IPS-18c (cell line): Measurements from ENCODE around the gene IBSP.

Experiments used
- H3K4me3 ChIP-seq: 2 replicates; pipeline ENCODE4 v1.7.0; 2013; ENCODE audit warnings: low read depth, mild to moderate bottlenecking, low read length, moderate library complexity; ENCODE audit not compliant: insufficient read depth
- H3K9me3 ChIP-seq: one replicate; pipeline ENCODE4 v1.6.1; 2013; ENCODE audit warnings: mild to moderate bottlenecking, low read length, moderate library complexity; ENCODE audit not compliant: control insufficient read depth, insufficient read depth

The IBSP gene

GRCh38 chr4:87799301-87800113, at the start of gene IBSP:
Gene IBSP (plus strand): TSS chr4:87799554. CDS start chr4:87802362, 2,808 bp downstream.
- Histone ChIP-seq H3K9me3 (no peaks in the 10 kb centered on the region), H3K4me3 (no peak within 1 kb of the TSS)

- H3K9me3 ChIP-seq, result peaks cover 2% of the 10 kb centered on the region
- no peak overlapping the region for H3K4me3 ChIP-seq
Measured at GRCh38 chr4:87749883-87750282, 49.5 kb upstream of the IBSP start.

GRCh38 chr4:87758270-87758669, 41.1 kb upstream of the IBSP start:
- H3K4me3 ChIP-seq, result no peak overlapping the region
- no peaks in the 10 kb centered on the region for H3K9me3 ChIP-seq

- Histone ChIP-seq H3K9me3 (no peaks in the 10 kb centered on the region), H3K4me3 (no peak overlapping the region)
Measured at GRCh38 chr4:87762311-87762710, 37.0 kb upstream of the IBSP start.

GRCh38 chr4:87781569-87781968, 17.8 kb upstream of the IBSP start:
- H3K4me3 ChIP-seq, result no peak overlapping the region
- H3K9me3 ChIP-seq, result no peaks in the 10 kb centered on the region

GRCh38 chr4:87783781-87784180, 15.6 kb upstream of the IBSP start:
- no peak overlapping the region for H3K4me3 ChIP-seq
- H3K9me3 ChIP-seq, result no peaks in the 10 kb centered on the region

GRCh38 chr4:87785731-87786509, 13.4 kb upstream of the IBSP start:
- H3K4me3 ChIP-seq, result no peak overlapping the region
- H3K9me3 ChIP-seq, result no peaks in the 10 kb centered on the region

- no peaks in the 10 kb centered on the region for H3K9me3 ChIP-seq
- no peak overlapping the region for H3K4me3 ChIP-seq
Measured at GRCh38 chr4:87802858-87803257, 3.5 kb downstream of the IBSP start.

GRCh38 chr4:87803421-87803820, 4.1 kb downstream of the IBSP start:
- Histone ChIP-seq H3K4me3 (no peak overlapping the region), H3K9me3 (no peaks in the 10 kb centered on the region)

- no peaks in the 10 kb centered on the region for H3K9me3 ChIP-seq
- H3K4me3 ChIP-seq, result no peak overlapping the region
Measured at GRCh38 chr4:87804871-87805270, 5.5 kb downstream of the IBSP start.

- H3K4me3 ChIP-seq, result no peak overlapping the region
- no peaks in the 10 kb centered on the region for H3K9me3 ChIP-seq
Measured at GRCh38 chr4:87805971-87806370, 6.6 kb downstream of the IBSP start.

GRCh38 chr4:87806520-87806919, 7.2 kb downstream of the IBSP start:
- no peaks in the 10 kb centered on the region for H3K9me3 ChIP-seq
- H3K4me3 ChIP-seq, result no peak overlapping the region

- Histone ChIP-seq H3K9me3 (no peaks in the 10 kb centered on the region), H3K4me3 (no peak overlapping the region)
Measured at GRCh38 chr4:87807402-87807801, 8.0 kb downstream of the IBSP start.

GRCh38 chr4:87811977-87812376, 12.6 kb downstream of the IBSP start:
- Histone ChIP-seq H3K9me3 (no peaks in the 10 kb centered on the region), H3K4me3 (no peak overlapping the region)

- Histone ChIP-seq H3K4me3 (no peak overlapping the region), H3K9me3 (no peaks in the 10 kb centered on the region)
Measured at GRCh38 chr4:87819281-87819919, 20.0 kb downstream of the IBSP start.

- H3K9me3 ChIP-seq, result no peaks in the 10 kb centered on the region
Measured at GRCh38 chr4:87823200-87823599, 23.8 kb downstream of the IBSP start.

GRCh38 chr4:87823724-87824123, 24.4 kb downstream of the IBSP start:
- Histone ChIP-seq H3K4me3 (no peak overlapping the region), H3K9me3 (no peaks in the 10 kb centered on the region)

More at GRCh38 chr4:87823200-87823599, 23.8 kb downstream of the IBSP start:
- H3K4me3 ChIP-seq, result no peak overlapping the region

- Histone ChIP-seq H3K9me3 (no peaks in the 10 kb centered on the region), H3K4me3 (no peak overlapping the region)
Measured at GRCh38 chr4:87824352-87824751, 25.0 kb downstream of the IBSP start.
